Bronchial epithelial cell (primary cell): ENCODE data around the gene RARS2. TPM values are rescaled to one million over a fixed set of nuclear protein-coding genes. Genes with fewer than 3 reads are reported as not detected.

Experiments used
- DNase-seq: peaks from one replicate; pipeline ENCODE4 v3.0.0-alpha.2; 2010; ENCODE audit warnings: low read depth
- FAIRE-seq: peaks from 2 replicates; lab custom pipeline; 2011; peaks lifted over from hg19 to GRCh38; lab: Jason Lieb, UNC
- H3K27me3 ChIP-seq: 2 replicates; pipeline ENCODE4 v1.5.1; 2011; ENCODE audit warnings: low read length; ENCODE audit not compliant: control insufficient read depth, insufficient read depth
- H3K36me3 ChIP-seq: 2 replicates; pipeline ENCODE4 v1.5.1; 2011; ENCODE audit warnings: low read length; ENCODE audit not compliant: control insufficient read depth, insufficient read depth
- H3K4me3 ChIP-seq: 2 replicates; pipeline ENCODE4 v1.5.1; 2011; ENCODE audit warnings: mild to moderate bottlenecking, low read depth, low read length, control low read depth
- total RNA-seq: library from RNA; depleted of rRNA; stranded (reverse); fragments of >200 nt; gene quantifications from 2 replicates; pipeline ENCODE4 v1.2.1, GENCODE V29; 2014
- TF ChIP-seq, protein P1 (sequence below): IDR thresholded peaks from 2 replicates; pipeline ENCODE4 v1.5.1; 2011; ENCODE audit warnings: mild to moderate bottlenecking, moderate library complexity, low read length, control low read depth, inconsistent platforms; ENCODE audit not compliant: insufficient read depth, severe bottlenecking

The RARS2 gene
- total RNA-seq, 1 donor from 2014 or later: 28.4 TPM

- H3K36me3 ChIP-seq: peaks cover 11% of the 10 kb centered on the region
- FAIRE-seq: no peak
These were observed 50.2 kb downstream of the RARS2 start for GRCh38 chr6:87539554-87539953.

DNA sequence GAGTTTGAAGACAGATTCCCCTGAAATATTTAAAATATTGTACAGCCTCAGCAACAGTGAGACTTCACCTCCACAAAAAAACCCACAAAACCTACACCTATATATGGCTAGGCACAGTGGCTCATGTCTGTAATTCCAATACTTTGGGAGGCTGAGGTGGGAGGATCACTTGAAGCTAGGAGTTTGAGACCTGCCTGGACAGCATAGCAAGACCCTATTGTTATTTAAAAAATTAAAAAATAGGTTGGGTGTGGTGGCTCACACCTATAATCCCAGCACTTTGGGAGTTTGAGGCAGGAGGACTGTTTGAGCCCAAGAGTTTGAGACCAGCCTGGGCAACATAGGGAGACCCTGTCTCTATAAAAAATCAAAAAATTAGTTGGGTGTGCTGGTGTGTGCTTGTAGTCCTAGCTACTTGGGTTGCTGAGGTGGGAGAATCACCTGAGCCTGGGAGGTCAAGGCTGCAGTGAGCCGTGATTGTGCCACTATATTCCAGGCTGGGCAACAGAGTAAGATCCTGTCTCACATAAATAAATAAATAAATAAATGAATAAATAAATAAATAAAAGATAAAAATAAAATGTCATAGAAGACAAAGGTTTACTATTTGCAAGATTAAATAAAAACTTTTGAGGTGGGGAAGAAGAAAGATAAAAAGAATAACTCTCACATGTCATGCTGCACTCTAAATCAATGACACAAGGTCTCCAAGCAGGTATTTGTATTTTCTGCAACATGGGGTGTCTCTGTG is 51.1 kb downstream of the RARS2 start:
- no peak for DNase-seq
- Histone ChIP-seq H3K36me3 (peaks cover 7% of the 10 kb centered on the region), H3K4me3 (no peak overlapping the region), H3K27me3 (no peaks in the 10 kb centered on the region)
- no peak for FAIRE-seq
- TF ChIP-seq, protein P1, sequence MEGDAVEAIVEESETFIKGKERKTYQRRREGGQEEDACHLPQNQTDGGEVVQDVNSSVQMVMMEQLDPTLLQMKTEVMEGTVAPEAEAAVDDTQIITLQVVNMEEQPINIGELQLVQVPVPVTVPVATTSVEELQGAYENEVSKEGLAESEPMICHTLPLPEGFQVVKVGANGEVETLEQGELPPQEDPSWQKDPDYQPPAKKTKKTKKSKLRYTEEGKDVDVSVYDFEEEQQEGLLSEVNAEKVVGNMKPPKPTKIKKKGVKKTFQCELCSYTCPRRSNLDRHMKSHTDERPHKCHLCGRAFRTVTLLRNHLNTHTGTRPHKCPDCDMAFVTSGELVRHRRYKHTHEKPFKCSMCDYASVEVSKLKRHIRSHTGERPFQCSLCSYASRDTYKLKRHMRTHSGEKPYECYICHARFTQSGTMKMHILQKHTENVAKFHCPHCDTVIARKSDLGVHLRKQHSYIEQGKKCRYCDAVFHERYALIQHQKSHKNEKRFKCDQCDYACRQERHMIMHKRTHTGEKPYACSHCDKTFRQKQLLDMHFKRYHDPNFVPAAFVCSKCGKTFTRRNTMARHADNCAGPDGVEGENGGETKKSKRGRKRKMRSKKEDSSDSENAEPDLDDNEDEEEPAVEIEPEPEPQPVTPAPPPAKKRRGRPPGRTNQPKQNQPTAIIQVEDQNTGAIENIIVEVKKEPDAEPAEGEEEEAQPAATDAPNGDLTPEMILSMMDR: no peak

More at GRCh38 chr6:87539554-87539953, 50.2 kb downstream of the RARS2 start:
- no peak for DNase-seq
- Histone ChIP-seq H3K4me3 (no peak overlapping the region), H3K27me3 (no peaks in the 10 kb centered on the region)
- TF ChIP-seq, protein P1: no peak

- H3K27me3 ChIP-seq: no peaks in the 10 kb centered on the region
- TF ChIP-seq, protein P1: no peak
- no peak for DNase-seq
- peak; percentile 96 for FAIRE-seq
- H3K36me3 ChIP-seq: peaks cover 3% of the 10 kb centered on the region
- H3K4me3 ChIP-seq: no peak overlapping the region
These were observed 55.3 kb downstream of the RARS2 start for GRCh38 chr6:87534377-87535047.

- Histone ChIP-seq H3K4me3 (no peak overlapping the region), H3K36me3 (no peaks in the 10 kb centered on the region), H3K27me3 (no peaks in the 10 kb centered on the region)
- DNase-seq (no peak), FAIRE-seq (no peak)
- TF ChIP-seq, protein P1: no peak
These were observed 60.6 kb downstream of the RARS2 start for GRCh38 chr6:87529221-87529620.

GRCh38 chr6:87522686-87523085 is 67.1 kb downstream of the RARS2 start:
- peaks cover 8% of the 10 kb centered on the region for H3K36me3 ChIP-seq
- TF ChIP-seq, protein P1: no peak
- DNase-seq (no peak), FAIRE-seq (no peak)
- H3K4me3 ChIP-seq: no peak overlapping the region
- H3K27me3 ChIP-seq: no peaks in the 10 kb centered on the region
